GM13977 (cell line): ENCODE data around the gene FAM81A.

ENCODE experiments used
- DNase-seq: peaks from one replicate; pipeline ENCODE4 v3.0.0; 2012; ENCODE audit warnings: low spot score
- in situ Hi-C: fragments of 300-500 bp; cut with MboI; formaldehyde crosslinking; loops from one replicate; pipeline ENCODE4 v1.12.0; 2022; ENCODE audit warnings: low sequenced_read_pairs, low pct_unique_long_range_greater_than_20kb, mixed read lengths, inconsistent platforms; ENCODE audit not compliant: unreplicated experiment
- TF ChIP-seq, protein P1 (sequence below): IDR thresholded peaks from 2 replicates; pipeline ENCODE4 v1.5.1; 2012; ENCODE audit warnings: mild to moderate bottlenecking, control low read depth; ENCODE audit not compliant: insufficient read depth; ENCODE audit errors: extremely low read depth, missing control alignments

Gene FAM81A

DNA sequence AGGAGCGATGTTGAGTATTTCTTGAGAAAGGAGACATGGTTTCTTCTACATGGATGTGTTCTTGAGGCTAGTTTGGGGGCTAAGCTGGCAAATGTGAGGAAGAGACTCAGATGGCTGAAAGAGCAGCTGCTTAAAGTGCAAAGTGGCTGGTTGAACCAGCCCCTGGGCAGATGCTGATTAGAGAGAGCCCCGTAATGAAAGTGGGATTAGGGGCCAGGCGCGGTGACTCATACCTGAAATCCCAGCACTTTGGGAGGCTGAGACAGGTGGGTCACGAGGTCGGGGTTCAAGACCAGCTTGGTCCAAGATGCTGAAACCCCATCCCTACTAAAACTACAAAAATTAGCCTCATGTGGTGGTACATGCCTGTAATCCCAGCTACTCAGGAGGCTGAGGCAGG, 98.6 kb downstream of the FAM81A start:
- no peak for DNase-seq
- in situ Hi-C loops: loop anchor here (10.0 kb wide), 1 partner anchor 88 kb away; no protein-coding TSS in a partner anchor
- TF ChIP-seq, protein P1, sequence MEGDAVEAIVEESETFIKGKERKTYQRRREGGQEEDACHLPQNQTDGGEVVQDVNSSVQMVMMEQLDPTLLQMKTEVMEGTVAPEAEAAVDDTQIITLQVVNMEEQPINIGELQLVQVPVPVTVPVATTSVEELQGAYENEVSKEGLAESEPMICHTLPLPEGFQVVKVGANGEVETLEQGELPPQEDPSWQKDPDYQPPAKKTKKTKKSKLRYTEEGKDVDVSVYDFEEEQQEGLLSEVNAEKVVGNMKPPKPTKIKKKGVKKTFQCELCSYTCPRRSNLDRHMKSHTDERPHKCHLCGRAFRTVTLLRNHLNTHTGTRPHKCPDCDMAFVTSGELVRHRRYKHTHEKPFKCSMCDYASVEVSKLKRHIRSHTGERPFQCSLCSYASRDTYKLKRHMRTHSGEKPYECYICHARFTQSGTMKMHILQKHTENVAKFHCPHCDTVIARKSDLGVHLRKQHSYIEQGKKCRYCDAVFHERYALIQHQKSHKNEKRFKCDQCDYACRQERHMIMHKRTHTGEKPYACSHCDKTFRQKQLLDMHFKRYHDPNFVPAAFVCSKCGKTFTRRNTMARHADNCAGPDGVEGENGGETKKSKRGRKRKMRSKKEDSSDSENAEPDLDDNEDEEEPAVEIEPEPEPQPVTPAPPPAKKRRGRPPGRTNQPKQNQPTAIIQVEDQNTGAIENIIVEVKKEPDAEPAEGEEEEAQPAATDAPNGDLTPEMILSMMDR: no peak

DNA sequence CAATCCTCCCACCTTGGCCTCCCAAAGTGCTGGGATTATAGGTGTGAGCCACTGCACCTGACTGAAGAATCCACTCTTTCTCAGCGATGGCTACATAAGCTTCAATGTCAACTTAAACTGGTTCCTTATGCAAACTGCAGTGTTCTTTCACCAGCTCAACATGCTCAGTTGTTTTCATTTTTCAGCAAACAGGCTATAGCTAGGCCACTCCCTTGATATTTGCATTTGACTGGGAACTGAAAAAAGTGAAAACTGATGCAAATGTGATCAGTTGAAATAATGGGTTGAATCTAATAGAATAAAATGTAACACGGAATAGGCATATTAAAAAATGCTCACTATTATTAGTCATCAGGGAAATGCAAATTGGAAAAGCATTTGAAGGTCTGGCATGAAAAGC, 99.4 kb downstream of the FAM81A start:
- TF ChIP-seq, protein P1: no peak
- no peak for DNase-seq
- in situ Hi-C loops: loop anchor here (10.0 kb wide), 1 partner anchor 87 kb away; no protein-coding TSS in a partner anchor

DNA sequence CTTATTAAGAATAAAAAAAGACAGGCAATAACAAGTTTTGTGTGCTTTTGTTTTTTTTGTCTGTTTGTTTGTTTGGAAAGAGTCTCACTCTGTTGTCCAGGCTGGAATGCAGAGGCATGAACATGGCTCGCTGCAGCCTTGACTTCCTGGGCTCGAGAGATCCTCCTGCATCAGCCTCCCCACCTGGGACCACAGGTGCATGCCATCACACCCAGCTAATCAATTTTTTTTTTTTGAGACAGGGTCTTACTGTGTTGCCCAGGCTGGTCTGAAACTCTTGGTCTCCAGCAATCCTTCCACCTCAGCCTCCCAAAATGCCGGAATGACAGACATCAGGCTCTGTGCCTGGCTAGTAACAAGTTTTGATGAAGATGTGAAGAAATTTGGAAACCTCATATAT, 100.5 kb downstream of the FAM81A start:
- no peak for DNase-seq
- TF ChIP-seq, protein P1: no peak
- in situ Hi-C loops: loop anchor here (10.0 kb wide), 1 partner anchor 86 kb away; no protein-coding TSS in a partner anchor

DNA sequence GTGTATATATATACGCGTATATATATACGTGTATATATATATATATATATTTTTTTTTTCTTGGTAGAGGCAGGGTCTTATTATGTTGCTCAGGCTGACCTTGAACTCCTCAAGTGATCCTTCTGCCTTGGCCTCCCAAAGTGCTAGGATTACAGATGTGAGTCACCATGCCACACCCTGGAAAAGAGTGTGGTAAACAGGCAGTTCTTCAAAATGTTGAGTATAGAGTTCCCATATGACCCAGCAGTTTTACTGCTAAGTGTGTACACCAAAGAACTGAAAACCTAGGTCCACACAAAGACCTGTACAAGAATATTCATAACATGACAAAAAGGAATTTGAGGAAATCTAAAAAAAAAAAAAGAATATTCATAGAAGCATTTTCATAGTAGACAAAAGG, 101.8 kb downstream of the FAM81A start:
- DNase-seq: no peak
- TF ChIP-seq, protein P1: no peak
- in situ Hi-C loops: loop anchor here (10.0 kb wide), 1 partner anchor 85 kb away; no protein-coding TSS in a partner anchor

DNA sequence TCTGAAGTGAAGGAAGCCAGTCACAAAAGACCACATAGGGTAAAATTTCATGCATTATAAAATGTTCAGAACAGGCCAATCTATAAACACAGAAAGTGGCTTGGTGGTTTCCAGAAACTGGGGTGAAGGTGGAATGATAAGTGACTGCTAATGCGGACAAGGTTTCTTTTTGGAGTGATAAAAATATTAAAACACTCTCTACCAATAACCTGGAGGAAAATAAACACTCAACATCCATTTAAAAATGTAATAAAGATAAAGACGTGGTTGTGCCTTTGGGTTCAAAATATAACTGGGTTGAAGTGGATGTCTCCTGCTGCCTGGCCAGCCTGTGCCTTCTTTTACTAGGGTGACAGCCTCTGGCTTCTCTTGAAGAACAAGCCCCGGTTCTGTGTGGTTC, 102.7 kb downstream of the FAM81A start:
- in situ Hi-C loops: no loop called here
- DNase-seq: no peak
- TF ChIP-seq, protein P1: no peak

DNA sequence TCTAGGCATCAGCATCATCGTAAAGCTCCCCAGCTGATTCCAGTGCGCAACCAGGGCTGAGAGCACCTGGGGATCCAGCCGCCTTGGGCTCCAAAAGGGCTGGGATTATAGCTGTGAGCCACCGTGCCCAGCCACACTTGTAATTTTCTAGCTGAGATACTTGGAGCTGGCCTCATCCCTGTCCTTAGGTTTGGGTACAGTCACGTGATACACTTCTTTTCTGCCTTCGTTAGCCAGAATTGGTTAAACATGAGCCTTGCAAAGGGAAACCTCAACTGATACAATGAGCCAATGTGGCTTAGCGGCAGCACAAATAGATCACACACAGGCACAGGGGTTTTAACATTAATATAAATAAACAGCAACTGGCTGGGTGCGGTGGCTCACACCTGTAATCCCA, 103.8 kb downstream of the FAM81A start:
- in situ Hi-C loops: no loop called here
- TF ChIP-seq, protein P1: no peak
- no peak for DNase-seq
